PFSK-1 (cell line): ENCODE data around the gene NECTIN1.

Experiments
- FOXP2 ChIP-seq: optimal IDR thresholded peaks from 2 replicates; pipeline ENCODE3; 2011; ENCODE audit warnings: borderline replicate concordance, control low read depth, inconsistent platforms; ENCODE audit not compliant: insufficient read depth; ENCODE audit errors: extremely low read length, extremely low read depth
- POLR2AphosphoS5 ChIP-seq: IDR thresholded peaks from 2 replicates; pipeline ENCODE4 v1.6.1; 2012; ENCODE audit warnings: low read depth, mild to moderate bottlenecking, control low read depth, low read length, moderate library complexity
- REST ChIP-seq, 2 experiments: IDR thresholded peaks; 2 replicates each; pipeline versions ENCODE4 v1.6.1 to v1.8.0; 2011 to 2012; ENCODE audit warnings: low read depth in 2 of 2, low read length in 2 of 2, control low read depth in 1 of 2, inconsistent platforms in 1 of 2, mild to moderate bottlenecking in 1 of 2, moderate library complexity in 1 of 2; ENCODE audit not compliant: insufficient read depth in 1 of 2
- SIN3A ChIP-seq: IDR thresholded peaks from 2 replicates; pipeline ENCODE4 v1.6.1; 2012; ENCODE audit warnings: mild to moderate bottlenecking, low read length, moderate library complexity, borderline replicate concordance; ENCODE audit not compliant: insufficient read depth
- TAF1 ChIP-seq: IDR thresholded peaks from 2 replicates; pipeline ENCODE4 v1.6.1; 2012; ENCODE audit warnings: low read length, control low read depth, borderline replicate concordance; ENCODE audit not compliant: insufficient read depth

NECTIN1 gene

DNA sequence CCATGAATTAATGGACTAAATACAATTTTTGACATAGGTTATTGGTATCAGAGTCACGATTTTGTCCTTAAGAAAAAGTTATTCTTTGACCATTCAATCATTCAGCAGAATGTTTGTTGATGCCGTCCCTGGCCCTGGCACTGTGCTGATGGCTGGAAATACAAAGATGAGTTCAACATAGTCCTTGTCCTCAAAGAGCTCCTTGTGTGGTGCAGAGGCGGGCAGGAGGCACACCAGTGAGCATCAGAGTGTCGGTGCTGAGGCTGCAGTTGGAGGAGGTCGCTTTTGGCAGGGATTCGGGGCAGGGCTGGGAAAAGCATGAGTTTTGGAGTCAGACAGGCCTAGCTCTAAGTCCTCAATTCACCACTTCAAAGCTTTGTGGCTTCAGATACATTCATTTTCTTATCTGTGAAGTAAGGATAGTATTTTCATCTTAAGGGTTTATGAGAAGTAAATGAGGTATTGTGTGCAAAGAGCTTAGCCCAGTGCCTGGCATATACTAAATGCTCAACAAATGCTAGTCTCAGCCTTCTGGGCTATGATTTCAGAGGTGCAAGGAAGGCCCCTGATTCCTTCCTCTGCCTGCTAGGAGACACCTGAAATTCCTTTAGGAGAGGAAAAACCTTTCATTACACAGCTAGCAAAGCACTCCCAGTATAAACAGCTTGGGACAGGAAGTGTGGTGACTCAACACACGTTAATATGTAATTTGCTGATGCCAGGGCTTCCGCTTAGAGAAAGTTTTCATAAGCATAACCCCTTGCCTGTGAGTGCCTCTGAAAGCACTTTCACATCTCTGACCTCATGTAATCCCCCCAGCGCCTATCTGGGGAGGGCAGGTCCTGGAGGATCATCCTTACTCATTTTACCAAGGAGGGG is 113.8 kb downstream of the NECTIN1 start:
- TF ChIP-seq SIN3A (no peak), FOXP2 (no peak), POLR2AphosphoS5 (no peak), TAF1 (no peak), REST (IDR thresholded peaks at IDR 0.05; ENCODE audit: insufficient read depth in 1 of 2, low read depth in 2 of 2, low read length in 2 of 2) (no peak)

DNA sequence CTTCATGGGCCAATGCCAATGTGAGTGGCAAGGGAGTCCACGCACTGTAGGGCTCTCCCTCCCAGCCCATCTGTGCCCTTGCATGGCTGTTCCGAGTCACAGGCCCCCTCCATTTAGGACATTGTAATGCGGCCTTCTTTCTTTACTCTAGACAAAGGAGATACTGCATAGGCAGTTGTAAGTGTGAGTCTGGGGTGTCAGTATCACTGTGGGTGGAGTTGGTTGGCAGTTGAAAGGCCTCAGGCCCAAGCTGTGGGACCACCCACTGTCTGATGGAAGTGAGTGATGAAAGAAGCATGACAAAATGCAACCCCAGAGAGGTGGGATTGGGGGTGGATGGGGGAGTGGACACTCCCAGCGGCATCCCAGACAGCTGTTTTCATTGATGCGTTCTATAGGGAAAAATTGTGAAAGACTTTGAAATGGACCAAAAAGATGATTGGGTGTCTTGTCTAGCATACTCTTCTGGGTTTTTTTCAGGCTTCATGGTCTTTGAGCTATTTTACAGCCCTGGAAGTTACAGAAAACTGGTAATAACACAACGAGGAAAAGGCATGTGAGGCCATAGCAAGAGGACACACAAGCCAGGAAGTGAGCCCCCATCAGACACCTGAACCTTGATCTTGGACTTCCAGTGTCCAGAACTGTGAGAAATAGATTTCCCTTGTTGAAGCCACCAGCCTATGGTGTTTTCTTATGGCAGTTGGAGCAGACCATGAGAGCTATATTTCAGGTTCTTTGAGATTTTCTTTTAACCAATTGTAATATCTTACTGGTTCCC is 114.6 kb downstream of the NECTIN1 start:
- TF ChIP-seq SIN3A (no peak), POLR2AphosphoS5 (no peak), FOXP2 (no peak), REST (IDR thresholded peaks at IDR 0.05; ENCODE audit: insufficient read depth in 1 of 2, low read depth in 2 of 2, low read length in 2 of 2) (no peak), TAF1 (no peak)

- no peak for TF ChIP-seq TAF1
- no peak for TF ChIP-seq REST (IDR thresholded peaks at IDR 0.05; ENCODE audit: insufficient read depth in 1 of 2, low read depth in 2 of 2, low read length in 2 of 2)
- TF ChIP-seq POLR2AphosphoS5 = no peak
- TF ChIP-seq SIN3A = no peak
- no peak for TF ChIP-seq FOXP2
Observed at GRCh38 chr11:119612814-119613213, 116.2 kb downstream of the NECTIN1 start.

GRCh38 chr11:119610836-119611426 is 118.1 kb downstream of the NECTIN1 start:
- TF ChIP-seq SIN3A = no peak
- TF ChIP-seq REST (IDR thresholded peaks at IDR 0.05; ENCODE audit: insufficient read depth in 1 of 2, low read depth in 2 of 2, low read length in 2 of 2) = no peak
- no peak for TF ChIP-seq TAF1
- TF ChIP-seq POLR2AphosphoS5 = no peak
- TF ChIP-seq FOXP2 = no peak
